Vagina (tissue), 2 donors: ENCODE data around the gene RSU1.

Experiments used
- POLR2A ChIP-seq, 2 donors: fragments of 450-650 bp; IDR thresholded peaks; one replicate each; pipeline ENCODE4 v1.6.1; 2017; ENCODE audit warnings: antibody characterized with exemption in 2 of 2, mild to moderate bottlenecking in 2 of 2, moderate library complexity in 2 of 2
- POLR2AphosphoS5 ChIP-seq, 2 donors: sonication (generic); formaldehyde crosslinking; IDR thresholded peaks; one replicate each; pipeline ENCODE4 v1.9.0; 2017; ENCODE audit warnings: antibody characterized with exemption in 2 of 2, mild to moderate bottlenecking in 2 of 2, low read depth in 1 of 2; ENCODE audit not compliant: insufficient read depth in 1 of 2
- TF ChIP-seq, protein P1 (sequence below), 3 experiments: fragments of 450-650 bp in 2 of 3; fragments of 200-600 bp in 1 of 3; sonication (generic) in 1 of 3; IDR thresholded peaks; one replicate each; pipeline ENCODE4 v1.5.1; 2017 to 2019; ENCODE audit warnings: antibody characterized with exemption in 3 of 3, mild to moderate bottlenecking in 2 of 3, moderate library complexity in 2 of 3

DNA sequence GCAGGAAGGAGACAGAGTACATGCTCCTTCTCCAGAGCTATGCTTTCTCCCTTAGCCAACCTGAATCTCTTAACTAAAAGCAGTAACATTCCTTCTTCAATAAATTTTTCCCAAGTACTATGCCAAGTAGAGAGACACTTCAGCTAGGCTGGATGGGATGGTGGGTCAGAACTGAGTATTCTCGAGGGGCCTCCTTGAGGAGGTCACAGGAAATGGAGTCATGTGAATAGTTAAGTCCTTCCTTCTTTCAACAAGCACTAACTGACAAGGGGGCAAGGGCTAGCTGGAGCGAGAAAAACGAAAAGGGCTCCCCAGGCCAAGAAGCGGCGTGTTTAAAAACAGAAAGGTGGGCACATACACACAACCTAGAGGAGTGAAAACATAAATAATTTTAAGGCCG lies 5.5 kb downstream of the RSU1 start:
- TF ChIP-seq POLR2AphosphoS5 (IDR thresholded peaks at IDR 0.05; ENCODE audit: insufficient read depth in 1 of 2, low read depth in 1 of 2), result no peak
- TF ChIP-seq, protein P1, sequence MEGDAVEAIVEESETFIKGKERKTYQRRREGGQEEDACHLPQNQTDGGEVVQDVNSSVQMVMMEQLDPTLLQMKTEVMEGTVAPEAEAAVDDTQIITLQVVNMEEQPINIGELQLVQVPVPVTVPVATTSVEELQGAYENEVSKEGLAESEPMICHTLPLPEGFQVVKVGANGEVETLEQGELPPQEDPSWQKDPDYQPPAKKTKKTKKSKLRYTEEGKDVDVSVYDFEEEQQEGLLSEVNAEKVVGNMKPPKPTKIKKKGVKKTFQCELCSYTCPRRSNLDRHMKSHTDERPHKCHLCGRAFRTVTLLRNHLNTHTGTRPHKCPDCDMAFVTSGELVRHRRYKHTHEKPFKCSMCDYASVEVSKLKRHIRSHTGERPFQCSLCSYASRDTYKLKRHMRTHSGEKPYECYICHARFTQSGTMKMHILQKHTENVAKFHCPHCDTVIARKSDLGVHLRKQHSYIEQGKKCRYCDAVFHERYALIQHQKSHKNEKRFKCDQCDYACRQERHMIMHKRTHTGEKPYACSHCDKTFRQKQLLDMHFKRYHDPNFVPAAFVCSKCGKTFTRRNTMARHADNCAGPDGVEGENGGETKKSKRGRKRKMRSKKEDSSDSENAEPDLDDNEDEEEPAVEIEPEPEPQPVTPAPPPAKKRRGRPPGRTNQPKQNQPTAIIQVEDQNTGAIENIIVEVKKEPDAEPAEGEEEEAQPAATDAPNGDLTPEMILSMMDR (IDR thresholded peaks at IDR 0.05), result no peak
- no peak for TF ChIP-seq POLR2A (IDR thresholded peaks at IDR 0.05)
